Measurements from ENCODE around the gene MAML2.

MAML2 gene

DNA sequence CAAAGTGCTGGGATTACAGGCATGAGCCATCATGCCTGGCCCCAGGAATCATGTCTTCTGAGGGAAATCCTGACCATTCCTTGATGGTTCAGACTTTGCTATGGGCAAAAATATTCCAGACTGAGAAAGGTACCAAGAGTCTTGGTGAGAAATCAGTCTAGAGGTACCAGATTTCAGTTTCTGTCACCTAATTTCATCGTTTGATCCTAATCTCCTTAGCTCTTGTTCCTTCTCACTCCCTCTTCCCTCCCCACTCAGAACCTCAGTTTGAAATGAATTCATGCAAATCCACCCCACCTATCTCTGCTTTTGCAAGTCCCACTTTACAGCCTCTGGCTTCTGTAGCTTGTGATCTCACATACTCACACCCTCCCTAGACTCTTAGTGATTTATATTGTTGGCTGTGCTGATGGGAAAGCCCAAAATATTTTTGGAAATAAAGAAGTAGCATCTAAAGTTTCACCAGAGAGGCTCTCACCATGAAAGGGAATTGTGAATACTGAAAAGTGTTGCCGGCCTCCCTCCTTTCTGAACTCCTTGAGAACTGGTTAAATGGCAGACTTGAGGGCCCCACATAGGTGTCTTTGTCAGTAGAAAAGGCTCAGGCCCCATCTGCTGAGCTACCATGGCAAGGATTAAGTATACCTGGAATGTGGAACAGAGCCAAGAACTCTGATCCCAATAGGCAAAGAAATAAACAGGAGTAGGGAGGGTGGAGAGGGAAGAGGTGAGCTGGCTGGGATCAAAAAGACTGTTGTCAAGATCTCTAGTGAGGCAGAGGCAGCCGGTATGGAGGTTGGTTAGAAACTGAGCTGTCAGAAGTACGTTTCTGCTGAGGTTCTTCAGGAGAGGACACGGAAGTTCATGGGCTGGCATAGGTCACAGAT, 228.6 kb downstream of the MAML2 start:
- peak; percentile 93 for DNase-seq

DNA sequence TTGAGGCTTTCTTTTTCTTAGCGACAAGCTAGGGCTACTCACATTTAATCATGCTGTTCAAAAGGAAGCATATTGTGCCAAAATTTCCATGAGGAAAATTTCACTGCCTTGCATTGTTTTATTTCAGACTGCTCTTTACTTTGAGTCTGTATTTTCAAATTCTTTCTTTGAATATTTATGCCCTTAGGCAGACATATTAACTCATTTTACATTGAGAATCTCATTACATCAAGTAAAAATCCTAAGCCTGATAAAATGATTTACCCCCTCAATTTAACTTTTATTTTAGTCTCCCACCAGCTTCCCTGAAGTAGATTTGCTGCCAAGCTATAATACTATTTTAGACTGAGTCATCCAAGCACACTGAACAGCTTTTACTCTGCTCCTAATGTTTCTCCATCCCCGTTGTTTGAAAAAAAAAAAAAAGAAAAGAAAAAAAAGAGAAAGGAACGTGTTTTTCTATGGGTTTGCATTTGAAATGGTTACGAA, 229.8 kb downstream of the MAML2 start:
- peak; percentile 69 for DNase-seq

DNA sequence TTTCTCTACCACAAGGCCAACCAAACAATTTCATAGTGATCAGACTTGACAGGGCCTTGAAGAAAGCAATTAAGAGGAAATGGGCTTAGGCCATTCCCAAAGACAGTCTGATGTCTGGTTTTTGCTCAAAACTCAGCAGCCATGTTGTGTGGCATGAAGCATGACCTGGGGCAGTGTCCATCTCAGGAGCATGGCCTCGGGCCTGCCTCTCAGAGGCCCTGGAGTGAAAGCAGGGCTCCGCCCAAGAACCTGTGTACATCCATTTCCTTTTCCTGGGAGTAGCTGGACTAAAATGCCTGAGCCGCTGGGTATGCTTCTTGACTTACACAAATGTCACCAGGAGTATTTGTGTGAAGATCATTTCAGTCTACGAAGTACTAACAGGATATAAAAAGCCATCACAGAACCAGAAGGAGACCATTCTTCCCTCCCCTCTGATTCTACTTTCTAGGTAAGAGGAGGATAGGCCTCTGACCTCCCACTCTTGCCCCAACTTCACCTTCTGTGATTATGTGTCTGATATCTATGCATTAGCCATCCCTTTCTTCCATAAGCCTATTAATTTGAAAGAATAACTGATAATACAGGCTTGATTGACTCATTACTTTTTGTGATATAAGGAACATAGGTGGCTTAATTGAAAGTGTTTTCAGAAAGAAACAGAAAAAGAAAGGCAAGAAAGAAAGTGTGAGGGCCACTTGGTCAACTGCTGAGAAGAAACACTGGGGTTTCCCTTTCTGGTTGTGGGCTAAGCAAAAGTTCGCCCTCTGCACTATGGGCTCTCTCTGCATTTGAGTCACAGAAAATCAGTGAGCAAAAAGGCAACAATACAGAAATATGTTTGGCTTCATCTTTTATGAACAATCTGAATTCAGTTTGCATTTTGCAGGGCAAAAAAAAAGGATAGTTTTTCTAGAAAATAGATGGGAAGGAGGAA, 230.5 kb downstream of the MAML2 start:
- DNase-seq, result no peak

DNA sequence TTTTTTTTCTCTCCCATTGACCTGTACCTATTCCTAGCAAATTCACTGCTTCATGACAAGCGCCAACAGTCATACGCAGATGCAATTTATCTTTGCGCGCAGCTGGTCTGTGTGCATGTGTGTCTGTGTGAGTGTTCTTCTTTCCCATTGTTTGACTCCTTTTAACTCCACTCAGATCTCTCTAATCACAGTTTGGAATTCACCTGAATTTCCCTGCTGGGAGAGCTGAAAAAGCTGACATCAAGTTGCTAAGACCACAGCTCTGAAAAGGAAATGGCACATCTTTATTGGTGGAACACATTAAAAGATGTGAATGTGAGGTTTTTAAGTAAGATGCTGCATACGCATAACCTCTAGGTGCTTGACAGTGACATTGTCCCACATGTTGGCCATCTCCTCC, 231.7 kb downstream of the MAML2 start:
- no peak for DNase-seq

DNA sequence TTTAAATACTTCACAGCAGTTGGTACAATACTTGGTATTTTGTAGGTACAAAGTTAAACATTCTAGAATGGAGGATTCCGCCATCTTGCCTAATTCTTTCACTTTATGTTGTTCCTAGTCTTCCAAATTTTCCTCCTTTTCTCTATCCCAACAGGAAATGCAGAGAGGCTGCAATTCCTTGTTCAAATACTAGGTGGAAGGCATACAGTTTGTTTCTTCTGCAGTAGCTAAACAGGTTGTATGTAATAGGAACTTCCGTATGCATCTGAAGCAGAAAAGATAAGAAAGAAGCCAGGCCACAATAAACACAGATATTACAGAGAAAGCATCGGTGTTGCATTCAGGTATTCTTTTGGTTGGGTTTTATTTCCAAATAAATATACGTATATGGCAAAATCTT, 232.7 kb downstream of the MAML2 start:
- DNase-seq, result no peak

DNA sequence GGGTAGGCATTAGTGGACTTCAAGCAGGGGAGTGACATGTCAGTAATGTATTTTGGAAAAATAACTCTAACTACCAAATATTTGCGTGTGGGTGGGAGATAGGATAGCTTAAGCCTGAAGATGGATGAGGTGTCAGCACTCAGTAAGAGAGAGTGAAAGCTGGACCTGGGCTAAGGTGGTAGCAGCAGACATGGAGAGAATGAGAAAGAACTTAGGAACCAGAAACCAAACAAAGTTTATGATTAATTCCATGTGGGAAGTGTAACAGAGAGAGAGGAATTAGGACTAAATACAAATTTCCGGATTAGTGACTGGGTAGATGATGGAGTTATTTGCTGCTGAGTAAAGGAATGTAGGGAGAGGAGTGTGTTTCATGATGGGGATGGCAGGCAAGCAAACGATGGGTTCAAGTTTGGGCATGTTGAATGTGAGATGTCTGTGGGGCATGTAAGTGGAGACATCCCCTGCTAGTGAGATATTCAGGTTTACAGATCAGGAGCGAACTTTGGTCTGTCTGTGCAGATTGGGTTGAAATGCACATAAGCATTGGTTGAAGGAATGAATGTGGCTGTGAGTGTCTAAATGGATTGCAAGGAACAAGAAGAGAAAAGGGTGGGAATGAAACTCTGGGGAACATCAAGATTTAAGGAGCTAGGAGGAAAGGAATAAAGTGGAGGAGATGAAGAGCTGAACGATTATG, 233.5 kb downstream of the MAML2 start:
- no peak for DNase-seq

DNA sequence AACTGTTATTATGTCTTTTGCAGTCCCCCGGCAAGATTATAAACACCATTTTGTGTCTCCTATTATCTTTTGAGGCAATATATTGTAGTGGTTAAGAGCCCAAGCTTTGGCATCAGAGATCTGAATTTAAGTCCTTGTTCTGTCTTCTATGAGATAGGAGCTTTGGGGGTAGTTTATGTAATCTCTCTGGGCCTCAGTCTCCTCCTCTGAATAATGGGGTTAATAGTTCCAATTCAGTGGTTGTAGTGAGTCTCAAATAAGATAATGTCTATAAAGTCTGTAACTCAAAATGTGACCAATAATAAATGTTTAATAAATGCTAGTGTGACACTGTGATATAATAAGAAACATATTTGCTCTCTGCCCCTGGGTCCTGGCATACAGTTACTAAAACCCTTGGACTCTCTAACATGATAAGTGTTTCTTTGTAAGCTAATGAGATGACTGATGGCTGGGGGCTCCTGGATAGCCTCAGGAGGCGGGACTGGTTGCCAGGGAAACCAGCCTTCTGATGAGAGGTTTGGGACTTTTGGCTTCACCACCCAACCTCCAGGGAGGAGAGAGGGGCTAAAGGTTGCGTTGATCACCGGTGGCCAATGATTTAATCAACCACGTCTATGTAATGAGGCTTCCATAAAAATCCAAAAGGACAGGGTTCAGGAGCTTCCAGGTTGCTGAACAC, 235.7 kb downstream of the MAML2 start:
- no peak for DNase-seq

DNA sequence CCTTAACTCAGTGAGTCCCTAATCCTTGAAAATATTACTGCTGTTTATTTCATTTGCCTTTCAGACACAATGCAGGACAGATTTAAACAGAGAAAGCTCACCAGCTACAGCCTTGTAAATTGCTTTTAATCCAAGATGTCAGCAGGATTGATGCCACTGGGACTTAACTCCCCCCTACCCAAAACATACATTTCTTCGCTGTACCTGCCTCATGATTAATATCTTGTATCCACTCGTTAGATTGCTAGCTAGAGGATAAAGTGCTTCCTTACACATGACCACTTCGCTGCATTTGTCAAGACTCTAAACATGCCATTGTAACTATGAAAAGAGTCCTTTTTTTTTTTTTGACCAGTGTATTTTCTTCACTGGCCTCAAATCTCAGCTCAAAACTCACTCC, 236.3 kb downstream of the MAML2 start:
- DNase-seq, result no peak

DNA sequence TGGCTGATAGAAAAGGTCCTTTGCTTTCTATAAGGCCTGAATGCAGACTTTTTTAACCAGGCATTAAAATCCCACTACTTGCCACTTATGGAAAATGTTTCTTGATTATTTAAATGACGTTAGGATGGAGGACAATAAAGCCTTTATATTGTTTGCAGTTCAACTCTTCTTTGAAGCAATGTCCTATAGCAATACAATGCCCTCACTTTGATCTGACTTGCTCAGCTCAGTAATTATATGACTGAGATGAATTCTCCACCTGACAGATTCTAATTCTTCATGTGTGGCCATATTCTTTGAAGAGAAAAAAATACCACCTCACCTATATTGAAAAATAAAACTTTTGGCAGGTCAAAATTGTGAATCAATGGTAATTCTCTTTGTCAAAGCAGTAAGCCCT, 237.1 kb downstream of the MAML2 start:
- no peak for DNase-seq

DNA sequence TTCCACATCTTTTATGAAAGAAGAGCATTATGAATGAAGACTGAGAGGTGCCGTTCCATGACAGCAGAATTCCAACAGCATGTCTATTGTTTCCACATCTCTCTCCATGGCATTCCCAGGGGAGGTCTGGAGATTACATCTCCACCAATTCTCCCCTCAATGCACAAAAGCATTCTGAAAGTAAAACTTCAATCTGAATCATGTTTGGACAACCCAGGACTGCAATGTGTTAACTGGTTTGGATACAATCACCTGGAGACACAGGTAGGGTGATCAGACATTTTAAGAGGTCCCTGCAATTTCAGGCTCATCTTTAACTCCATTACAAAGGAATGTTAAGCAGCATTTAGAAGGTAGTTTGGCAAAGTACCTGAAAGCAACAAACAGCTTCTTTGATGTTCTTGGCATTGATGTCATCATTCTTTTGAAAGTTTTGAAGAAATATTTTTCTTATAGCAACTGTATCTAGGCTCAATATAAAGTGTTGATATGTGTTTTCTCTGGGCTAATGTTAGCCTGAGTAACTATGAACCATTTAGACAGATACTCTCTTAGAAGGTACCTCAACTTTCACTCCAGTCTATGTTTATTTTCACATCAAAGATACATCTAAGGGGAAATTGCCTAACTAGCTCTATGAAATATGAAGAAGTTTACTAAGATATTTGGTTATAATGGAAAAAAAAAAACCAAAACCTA, 237.6 kb downstream of the MAML2 start:
- DNase-seq, result no peak

DNA sequence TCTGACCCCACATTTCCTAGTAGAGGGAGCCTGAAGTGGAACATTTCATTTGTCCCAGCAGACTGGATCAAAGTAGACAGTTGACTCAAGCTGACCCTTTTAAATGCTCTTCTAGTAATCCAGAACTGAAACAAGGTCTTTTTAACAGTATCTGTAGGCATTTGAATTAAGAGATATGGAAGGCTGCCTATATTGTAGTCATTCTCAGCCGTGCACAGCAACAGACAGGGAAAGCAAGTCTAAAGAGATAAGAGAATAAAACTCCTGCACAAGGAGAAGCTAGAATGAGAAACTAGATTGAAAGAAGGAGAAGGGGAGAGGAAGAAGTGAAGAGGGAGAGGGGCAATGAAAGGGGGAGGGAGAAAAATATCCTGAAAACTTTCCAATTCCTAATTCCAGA, 238.5 kb downstream of the MAML2 start:
- no peak for DNase-seq

DNA sequence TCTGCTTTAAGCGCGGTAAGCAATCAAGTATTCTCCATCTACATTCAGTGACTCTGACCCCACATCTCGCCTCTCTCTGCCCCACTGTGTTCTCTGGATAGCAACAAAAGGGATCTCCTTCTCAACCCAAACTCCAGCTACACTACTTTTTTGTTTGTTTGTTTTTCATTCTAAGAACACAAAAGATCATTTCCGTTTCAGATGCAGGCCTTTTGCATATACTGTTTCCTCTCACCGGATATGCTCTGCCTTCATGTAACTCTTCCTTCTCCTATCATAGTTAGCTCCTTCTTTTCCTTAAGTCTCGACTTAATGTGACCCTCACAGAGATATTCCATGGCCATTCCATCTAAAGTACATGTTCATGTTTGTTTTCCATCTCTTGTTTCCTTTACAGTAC, 239.3 kb downstream of the MAML2 start:
- no peak for DNase-seq

DNA sequence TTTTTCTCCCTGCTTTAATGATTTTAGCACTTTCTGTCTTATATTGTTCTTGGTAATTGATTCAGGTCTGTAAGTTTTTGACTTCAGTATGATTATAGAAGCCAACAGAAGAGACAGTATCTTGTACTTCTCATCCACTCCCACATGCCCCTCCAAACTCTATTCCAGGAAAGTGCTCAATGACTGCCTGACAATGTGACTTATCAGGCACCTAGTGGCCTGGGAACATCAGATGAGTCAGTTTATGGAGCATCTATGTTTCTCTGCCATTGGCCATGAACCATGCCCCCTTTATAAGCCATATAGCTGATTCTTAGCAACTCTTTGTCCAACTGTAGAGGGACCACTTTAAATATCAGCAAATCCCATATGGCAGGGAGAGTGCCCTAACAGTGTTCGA, 239.9 kb downstream of the MAML2 start:
- DNase-seq, result no peak

DNA sequence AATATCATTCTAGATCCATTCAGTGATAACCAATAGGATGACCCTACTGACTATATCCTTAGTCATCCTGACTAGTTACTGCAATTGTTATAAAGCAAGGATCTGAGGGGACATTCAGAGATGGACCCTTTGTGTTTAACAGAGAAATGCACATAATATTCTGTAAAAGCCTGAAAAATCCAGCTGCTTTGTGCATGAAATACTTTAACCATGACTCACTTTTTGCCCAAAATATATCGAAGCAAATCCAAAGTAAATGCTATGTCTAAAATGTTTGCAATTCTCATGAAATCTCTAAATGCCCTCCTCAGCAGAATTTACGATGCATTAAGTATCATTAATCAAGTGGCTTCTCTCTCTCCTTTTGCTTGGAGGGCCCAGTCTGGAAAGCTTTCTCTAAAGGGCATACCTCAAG, 240.3 kb downstream of the MAML2 start:
- DNase-seq, result no peak

DNA sequence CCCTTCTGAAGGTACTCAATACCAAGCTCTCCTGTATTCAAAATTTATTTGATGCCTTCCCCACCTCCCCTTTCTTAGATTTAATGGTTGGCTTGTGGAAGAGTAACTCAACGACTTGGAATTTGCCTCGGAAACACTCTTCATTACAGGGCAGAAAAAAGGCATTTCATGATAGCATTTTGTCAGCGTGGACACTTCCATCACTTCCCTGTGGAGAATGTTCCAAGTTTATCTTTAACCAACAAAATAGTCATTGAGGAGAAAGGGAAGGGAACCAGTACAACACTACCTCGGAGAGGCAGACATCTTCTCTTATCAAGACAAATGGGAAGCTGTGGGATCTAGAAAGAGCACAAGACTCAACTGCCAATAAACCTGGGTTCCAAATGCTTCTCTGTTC, 241.8 kb downstream of the MAML2 start:
- no peak for DNase-seq

DNA sequence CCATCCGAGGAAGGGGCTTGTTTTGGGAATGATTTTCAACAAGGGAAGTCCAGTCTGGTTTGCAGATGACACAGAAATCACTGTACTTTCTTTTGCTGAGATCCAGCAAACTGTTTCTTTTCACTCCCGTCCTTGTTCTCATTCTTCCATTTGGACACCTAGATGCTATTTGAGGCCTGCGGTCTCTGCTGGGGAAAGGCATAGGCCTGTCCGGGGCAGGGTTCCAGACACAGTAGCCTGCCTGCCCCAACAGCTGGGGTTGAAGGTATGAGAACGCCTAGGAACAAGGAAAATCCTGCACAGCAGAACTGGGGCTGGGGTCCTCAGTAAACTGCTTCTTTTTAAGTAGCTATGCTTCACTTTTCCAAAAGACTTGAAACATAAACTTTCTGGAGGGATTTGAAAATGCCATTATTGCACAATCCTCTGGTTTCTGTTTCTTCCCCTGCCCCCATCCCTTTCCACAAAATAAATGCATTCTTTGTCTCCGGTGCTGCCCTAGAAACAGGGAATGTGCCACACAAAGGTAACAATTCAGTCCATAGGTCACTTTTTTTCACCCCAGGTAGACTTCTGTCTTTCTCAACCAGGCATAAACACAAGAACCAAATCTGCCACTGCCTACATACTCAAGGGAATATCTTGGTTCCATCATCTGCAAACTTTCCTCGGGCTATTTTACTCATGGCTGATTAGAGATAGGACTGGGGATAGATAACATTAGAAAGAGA, 244.3 kb downstream of the MAML2 start:
- no peak for DNase-seq

DNA sequence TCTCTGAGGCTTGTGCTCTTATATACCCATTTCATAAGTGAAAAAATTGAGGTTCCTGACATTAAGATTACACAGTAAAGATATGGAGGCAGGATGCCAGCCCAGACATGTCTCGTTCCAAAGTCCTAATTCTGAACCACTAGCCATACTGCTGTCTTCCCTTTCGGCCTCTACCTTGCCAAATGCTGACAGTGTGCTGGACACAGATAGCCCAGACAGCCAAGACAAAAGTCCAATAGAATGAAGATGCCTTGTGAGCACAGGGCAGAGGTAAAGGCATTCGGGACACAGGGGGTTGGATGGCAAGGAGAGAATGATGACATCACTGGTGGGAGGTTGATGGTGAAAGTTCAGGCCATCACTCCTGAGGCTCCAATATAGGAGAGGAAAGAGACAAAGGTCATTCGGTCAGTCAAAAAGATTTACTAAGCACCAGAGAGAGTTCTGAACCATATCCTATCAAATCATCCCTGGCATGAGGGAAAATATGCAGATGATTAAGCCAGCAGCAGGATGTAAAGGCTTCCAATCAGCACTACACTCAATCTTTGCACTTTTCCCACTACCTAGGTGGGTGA, 245.1 kb downstream of the MAML2 start:
- no peak for DNase-seq

DNA sequence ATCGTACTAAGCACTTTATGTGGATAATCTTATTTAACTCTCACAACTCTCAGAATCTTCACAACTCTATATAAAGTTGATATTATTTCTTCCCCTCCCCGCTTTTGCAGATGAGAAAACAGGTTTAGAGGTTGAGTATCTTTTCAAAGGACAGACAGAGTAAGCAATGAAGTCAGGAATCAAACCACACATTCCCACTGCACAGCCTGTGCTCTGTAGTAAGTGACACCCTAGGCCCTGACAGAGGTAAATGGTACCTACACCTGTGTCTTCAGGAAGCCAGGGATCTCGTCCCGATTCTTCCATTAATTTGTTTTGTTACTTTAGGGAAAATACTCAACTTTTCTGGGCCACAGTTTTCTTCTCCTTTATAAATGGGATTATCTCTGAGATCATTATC, 246.6 kb downstream of the MAML2 start:
- DNase-seq, result no peak

DNA sequence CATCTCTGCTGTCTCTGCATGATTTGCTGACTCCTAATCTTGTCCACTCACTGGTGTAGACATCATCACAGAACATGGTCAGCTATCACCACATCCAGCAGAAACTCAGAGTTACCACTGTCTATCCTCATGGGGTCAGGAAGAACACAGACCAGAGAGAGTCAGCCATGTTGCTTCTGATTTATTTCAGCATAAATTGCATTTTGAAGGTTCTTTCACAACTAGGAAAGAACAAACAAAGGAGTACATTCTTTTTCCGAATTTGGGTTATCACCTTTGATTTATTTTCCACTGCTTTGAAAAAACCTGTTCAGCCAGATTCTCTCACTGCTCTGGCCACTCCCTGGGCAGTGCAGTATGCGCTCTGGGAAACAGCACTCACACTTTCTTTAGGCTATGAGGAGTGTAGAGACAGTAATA, 247.1 kb downstream of the MAML2 start:
- no peak for DNase-seq

DNA sequence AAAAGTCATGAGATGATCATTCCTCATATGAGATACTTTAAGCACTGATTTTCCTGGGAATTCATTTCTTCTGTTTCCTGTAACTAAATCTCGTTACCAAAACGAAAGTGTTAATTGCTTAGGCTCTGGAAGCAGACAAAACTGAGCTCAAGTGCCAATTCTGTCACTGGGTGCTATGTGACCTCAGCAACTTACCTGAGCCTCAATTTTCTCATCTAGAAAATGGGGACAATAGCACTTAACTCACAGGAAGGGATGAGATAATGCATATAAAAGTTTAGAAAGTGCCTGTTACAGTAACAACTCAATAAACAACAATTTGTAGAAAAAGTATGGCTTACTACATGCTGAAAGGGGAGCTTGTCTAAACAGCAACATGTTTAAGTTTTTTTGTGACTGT, 248.8 kb downstream of the MAML2 start:
- no peak for DNase-seq

DNA sequence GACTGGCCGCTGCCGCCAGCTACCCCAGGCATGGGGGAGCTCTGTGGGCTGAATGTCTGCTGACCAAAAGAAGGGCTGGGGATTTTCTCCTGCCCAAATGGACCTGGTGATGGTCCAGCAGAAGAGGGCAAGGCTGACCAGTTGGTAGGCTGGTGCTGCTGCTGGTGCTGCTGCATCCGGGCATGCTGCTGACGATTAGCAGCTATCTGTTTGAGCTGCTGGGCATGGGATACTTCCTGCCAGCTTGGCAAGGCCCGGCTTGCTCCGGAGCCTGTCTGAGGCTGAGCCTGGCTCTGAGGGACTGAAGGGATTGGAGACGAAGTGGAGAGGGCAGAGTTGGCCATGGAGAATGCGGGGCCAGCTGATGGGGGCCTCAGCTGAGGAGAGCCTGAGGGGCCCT, 250.5 kb downstream of the MAML2 start:
- no peak for DNase-seq

Data from NCI-H2171 treated with DMSO at 0.1 percent for 48 hours (cell line).